Measurements from ENCODE around the gene AHRR.

- TF ChIP-seq CTCF (IDR thresholded peaks at IDR 0.05) (no peak), POLR2A (IDR thresholded peaks at IDR 0.05) (no peak)
Measured at GRCh38 chr5:427415-428087, 106.0 kb downstream of the AHRR start.
